RWPE2 (cell line): ENCODE measurements around the gene PDS5B.

Experiments
- ATAC-seq: fragments of 200-7000 bp; cut with Tn5 transposase; 3 replicates; pipeline ENCODE4 v1.9.1; 2021; ENCODE audit warnings: low read depth
- DNase-seq: peaks from one replicate; pipeline ENCODE4 v3.0.0-alpha.2; 2020; ENCODE audit warnings: low spot score
- H3K27ac ChIP-seq: fragments of 450-650 bp; 2 replicates; pipeline ENCODE4 v1.5.1; 2017; ENCODE audit warnings: mild to moderate bottlenecking; ENCODE audit not compliant: poor library complexity, severe bottlenecking
- H3K27me3 ChIP-seq: fragments of 250-450 bp; sonication (Bioruptor Pico); 2 replicates; pipeline ENCODE4 v1.5.1; 2021; ENCODE audit warnings: mild to moderate bottlenecking, moderate library complexity; ENCODE audit not compliant: insufficient read depth, poor library complexity, severe bottlenecking
- H3K36me3 ChIP-seq: fragments of 250-450 bp; sonication (Bioruptor Pico); 2 replicates; pipeline ENCODE4 v1.5.1; 2020; ENCODE audit warnings: low read depth, mild to moderate bottlenecking, moderate library complexity
- H3K4me1 ChIP-seq: fragments of 250-450 bp; sonication (Bioruptor Pico); 2 replicates; pipeline ENCODE4 v1.5.1; 2021; ENCODE audit warnings: mild to moderate bottlenecking, moderate library complexity; ENCODE audit not compliant: insufficient read depth, poor library complexity, severe bottlenecking
- H3K4me3 ChIP-seq: fragments of 250-450 bp; sonication (Bioruptor Pico); 2 replicates; pipeline ENCODE4 v1.5.1; 2021; ENCODE audit warnings: mild to moderate bottlenecking, moderate library complexity; ENCODE audit not compliant: severe bottlenecking
- H3K9me3 ChIP-seq: fragments of 250-450 bp; sonication (Bioruptor Pico); 2 replicates; pipeline ENCODE4 v1.5.1; 2021; ENCODE audit warnings: mild to moderate bottlenecking, moderate library complexity; ENCODE audit not compliant: severe bottlenecking
- TF ChIP-seq, protein P1 (sequence below): fragments of 450-650 bp; IDR thresholded peaks from one replicate; pipeline ENCODE4 v1.5.1; 2017; ENCODE audit warnings: mild to moderate bottlenecking, moderate library complexity; ENCODE audit not compliant: poor library complexity, severe bottlenecking

Gene PDS5B

GRCh38 chr13:32734511-32734910 is 148.3 kb downstream of the PDS5B start:
- no peak overlapping the region for H3K4me3 ChIP-seq
- peaks cover 19% of the 10 kb centered on the region for H3K36me3 ChIP-seq
- ATAC-seq (peak; percentile 81), DNase-seq (no peak)
- H3K4me1 ChIP-seq, result peaks cover 35% of the 10 kb centered on the region
- H3K27me3 ChIP-seq, result no peaks in the 10 kb centered on the region
- TF ChIP-seq, protein P1, sequence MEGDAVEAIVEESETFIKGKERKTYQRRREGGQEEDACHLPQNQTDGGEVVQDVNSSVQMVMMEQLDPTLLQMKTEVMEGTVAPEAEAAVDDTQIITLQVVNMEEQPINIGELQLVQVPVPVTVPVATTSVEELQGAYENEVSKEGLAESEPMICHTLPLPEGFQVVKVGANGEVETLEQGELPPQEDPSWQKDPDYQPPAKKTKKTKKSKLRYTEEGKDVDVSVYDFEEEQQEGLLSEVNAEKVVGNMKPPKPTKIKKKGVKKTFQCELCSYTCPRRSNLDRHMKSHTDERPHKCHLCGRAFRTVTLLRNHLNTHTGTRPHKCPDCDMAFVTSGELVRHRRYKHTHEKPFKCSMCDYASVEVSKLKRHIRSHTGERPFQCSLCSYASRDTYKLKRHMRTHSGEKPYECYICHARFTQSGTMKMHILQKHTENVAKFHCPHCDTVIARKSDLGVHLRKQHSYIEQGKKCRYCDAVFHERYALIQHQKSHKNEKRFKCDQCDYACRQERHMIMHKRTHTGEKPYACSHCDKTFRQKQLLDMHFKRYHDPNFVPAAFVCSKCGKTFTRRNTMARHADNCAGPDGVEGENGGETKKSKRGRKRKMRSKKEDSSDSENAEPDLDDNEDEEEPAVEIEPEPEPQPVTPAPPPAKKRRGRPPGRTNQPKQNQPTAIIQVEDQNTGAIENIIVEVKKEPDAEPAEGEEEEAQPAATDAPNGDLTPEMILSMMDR, result no peak
- no peaks in the 10 kb centered on the region for H3K9me3 ChIP-seq
- H3K27ac ChIP-seq, result peak overlapping the region; percentile 25

DNA sequence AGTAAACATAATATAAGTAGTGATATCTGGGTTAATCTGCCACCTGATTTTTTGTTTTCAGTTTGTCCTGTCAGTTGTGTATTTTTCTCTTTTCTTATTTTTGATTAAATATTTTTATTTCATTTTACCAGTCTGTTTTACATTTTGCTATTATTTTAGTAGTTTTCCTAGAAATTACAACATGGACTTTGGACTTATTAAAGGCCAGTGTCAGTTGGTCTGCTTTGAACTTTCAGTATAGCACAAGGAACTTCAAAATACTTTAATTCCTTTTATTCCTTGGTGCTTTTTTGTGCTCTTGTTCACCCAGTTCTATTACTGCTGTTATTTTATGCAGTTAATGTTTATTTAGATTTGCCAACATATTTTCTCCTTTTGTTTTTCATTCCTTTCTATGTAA is 149.6 kb downstream of the PDS5B start:
- peaks cover 35% of the 10 kb centered on the region for H3K4me1 ChIP-seq
- no peak for DNase-seq
- no peak overlapping the region for H3K4me3 ChIP-seq
- H3K27me3 ChIP-seq, result no peaks in the 10 kb centered on the region
- TF ChIP-seq, protein P1, result no peak
- ATAC-seq, result no peak
- no peak overlapping the region for H3K27ac ChIP-seq
- peaks cover 21% of the 10 kb centered on the region for H3K36me3 ChIP-seq
- H3K9me3 ChIP-seq, result no peaks in the 10 kb centered on the region

- Histone ChIP-seq H3K36me3 (peaks cover 29% of the 10 kb centered on the region), H3K4me3 (peak overlapping the region; percentile 8), H3K9me3 (no peaks in the 10 kb centered on the region), H3K27me3 (no peaks in the 10 kb centered on the region), H3K27ac (no peak overlapping the region), H3K4me1 (peaks cover 32% of the 10 kb centered on the region)
- ATAC-seq (no peak), DNase-seq (no peak)
- TF ChIP-seq, protein P1, result no peak
These were observed 150.4 kb downstream of the PDS5B start for GRCh38 chr13:32736648-32737047.

DNA sequence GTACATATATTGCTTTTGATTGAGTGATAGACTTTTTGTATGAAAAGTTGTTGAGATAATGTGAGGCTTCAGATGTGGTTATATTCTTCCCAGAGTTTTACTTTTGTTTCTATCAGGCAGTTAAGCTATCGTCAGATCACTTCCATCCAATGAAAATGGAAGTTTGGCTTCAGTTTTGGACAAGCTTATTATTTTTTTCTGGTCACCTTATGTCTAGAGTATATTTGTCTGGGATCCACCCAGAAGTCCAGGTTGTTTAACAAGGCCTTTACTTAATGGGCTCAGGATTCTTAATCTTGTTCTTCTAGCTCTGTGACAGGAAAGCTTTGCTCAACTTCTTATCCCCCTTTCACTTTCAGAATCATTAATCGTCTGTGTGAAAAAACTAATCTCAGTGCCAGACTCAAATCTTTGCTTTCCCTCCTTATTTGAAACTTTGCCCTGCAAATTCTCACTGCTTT is 150.9 kb downstream of the PDS5B start:
- Histone ChIP-seq H3K36me3 (peaks cover 34% of the 10 kb centered on the region), H3K4me3 (peak overlapping the region; percentile 8), H3K27me3 (no peaks in the 10 kb centered on the region), H3K27ac (no peak overlapping the region), H3K9me3 (no peaks in the 10 kb centered on the region), H3K4me1 (peaks cover 28% of the 10 kb centered on the region)
- ATAC-seq (no peak), DNase-seq (no peak)
- TF ChIP-seq, protein P1, result no peak

DNA sequence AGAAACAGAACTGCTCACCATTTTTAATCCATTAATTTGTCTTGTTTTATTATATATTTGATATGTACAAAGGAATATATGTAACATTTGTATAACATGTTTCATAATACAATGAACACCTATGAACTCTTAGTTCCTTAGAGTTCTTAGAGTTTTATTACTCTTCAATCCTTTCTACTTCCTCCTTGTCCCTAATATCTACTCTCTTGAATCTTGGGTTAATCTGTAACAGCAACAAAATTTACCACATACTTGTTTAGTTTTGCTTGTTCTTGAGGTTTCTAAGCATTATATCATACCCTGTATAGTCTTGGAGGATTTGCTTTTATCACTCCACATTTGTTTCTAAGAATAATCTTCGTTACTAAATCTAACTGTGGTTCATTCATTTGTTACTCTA is 151.4 kb downstream of the PDS5B start:
- Histone ChIP-seq H3K4me1 (peaks cover 28% of the 10 kb centered on the region), H3K27ac (no peak overlapping the region), H3K9me3 (no peaks in the 10 kb centered on the region), H3K4me3 (no peak overlapping the region), H3K36me3 (peaks cover 31% of the 10 kb centered on the region), H3K27me3 (no peaks in the 10 kb centered on the region)
- TF ChIP-seq, protein P1, result no peak
- DNase-seq, result no peak
- no peak for ATAC-seq
